ENCODE results near the gene LRRC37A3.
"Not testable (repeated sequence)": the region's sequence is repeated elsewhere in the genome, so short reads cannot be mapped to it uniquely, and the experiment has no call there.

LRRC37A3 gene

DNA sequence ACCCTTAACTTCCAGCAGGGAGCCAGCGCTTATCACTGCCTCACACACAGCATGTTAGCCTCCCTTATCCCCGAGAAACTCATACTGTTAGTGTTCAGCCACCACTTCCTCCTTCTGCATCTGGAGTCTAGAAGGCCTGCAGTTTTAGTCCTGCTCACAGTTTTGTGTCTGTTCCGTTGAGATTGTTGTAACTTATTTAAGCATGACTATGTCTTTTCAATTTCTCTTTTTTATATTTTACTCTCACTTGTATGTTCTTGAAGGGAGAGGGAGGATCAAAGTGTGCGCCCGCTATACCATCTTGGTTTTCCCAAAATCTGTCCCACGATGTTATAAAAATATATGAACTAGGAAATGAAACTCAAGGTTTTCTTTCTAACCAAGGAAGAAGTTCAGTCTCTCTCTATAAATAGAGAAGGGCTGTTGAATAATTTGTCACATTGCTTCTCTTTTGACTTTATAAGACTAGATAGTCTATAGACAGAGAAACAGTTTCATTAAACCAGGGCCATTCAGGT lies 3.8 kb upstream of the LRRC37A3 start:
- not testable (repeated sequence) for H3K36me3 ChIP-seq (ENCODE audit: insufficient read depth, low read length); H3K27me3 ChIP-seq (ENCODE audit: control insufficient read depth, insufficient read depth, low read length); H3K4me2 ChIP-seq (ENCODE audit: low read length); H3K9me3 ChIP-seq (replicated peaks; ENCODE audit: low read length); H3K4me1 ChIP-seq (ENCODE audit: control insufficient read depth, insufficient read depth, low read length); H3K4me3 ChIP-seq (ENCODE audit: low read length); H3K9ac ChIP-seq (ENCODE audit: low read depth, low read length)

DNA sequence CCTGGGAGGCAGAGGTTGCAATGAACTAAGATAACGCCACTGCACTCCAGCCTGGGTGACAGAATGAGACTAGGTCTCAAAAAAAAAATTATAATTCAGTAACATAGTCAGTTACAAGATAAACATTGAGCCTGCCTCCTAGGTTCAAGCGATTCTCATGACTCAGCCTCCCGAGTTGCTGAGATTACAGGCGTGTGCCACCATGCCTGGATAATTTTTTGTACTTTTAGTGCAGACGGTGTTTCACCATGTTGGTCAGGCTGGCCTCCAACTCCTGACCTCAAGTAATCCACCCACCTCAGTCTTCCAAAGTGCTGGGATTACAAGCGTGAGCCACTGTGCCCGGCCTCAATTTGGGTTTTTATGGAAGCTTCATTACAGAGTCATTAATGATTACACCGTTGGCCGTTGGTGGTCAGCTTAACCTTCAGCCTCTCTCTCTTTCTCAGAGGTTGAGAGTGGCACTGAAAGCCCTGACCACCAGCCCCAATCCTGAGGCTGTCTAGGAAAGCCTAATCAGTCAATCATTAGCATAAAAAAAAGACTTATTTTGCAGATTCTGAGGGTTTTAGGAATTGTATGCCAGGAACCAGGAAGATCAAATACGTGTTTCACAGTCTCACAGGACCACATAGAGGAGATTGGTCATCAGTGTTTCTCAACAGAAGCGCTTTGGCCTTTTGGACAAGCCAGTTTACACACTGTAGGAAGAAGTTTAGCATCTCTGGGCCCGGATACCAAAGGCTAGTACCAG lies 1.3 kb upstream of the LRRC37A3 start:
- Histone ChIP-seq H3K9me3 (replicated peaks; ENCODE audit: low read length) (no peaks in the 10 kb centered on the region), H3K4me3 (ENCODE audit: low read length) (no peak overlapping the region), H3K27me3 (ENCODE audit: control insufficient read depth, insufficient read depth, low read length) (no peaks in the 10 kb centered on the region), H3K4me1 (ENCODE audit: control insufficient read depth, insufficient read depth, low read length) (peaks cover 5% of the 10 kb centered on the region), H3K9ac (ENCODE audit: low read depth, low read length) (no peak overlapping the region), H3K4me2 (ENCODE audit: low read length) (no peak overlapping the region), H3K36me3 (ENCODE audit: insufficient read depth, low read length) (no peaks in the 10 kb centered on the region)

DNA sequence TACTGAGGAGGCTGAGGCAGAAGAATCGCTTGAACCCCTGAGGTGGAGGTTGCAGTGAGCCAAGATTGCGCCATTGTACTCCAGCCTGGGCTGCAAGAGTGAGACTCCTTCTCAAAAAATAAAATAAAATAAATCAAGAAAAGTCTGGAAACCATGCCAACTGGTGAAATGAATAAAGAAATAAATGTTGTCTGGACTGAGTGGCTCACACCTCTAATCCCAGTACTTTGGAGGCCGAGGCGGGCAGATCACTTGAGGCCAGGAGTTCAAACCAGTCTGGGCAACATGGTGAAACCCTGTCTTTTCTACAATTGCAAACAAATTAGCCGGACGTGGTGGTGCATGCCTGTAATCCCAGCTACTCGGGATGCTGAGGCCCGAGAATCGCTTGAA lies 744 bp upstream of the LRRC37A3 start:
- H3K4me2 ChIP-seq (ENCODE audit: low read length) = peak overlapping the region; percentile 81
- no peaks in the 10 kb centered on the region for H3K27me3 ChIP-seq (ENCODE audit: control insufficient read depth, insufficient read depth, low read length)
- H3K9ac ChIP-seq (ENCODE audit: low read depth, low read length) = peak overlapping the region; percentile 82
- H3K4me1 ChIP-seq (ENCODE audit: control insufficient read depth, insufficient read depth, low read length) = peaks cover 5% of the 10 kb centered on the region
- H3K36me3 ChIP-seq (ENCODE audit: insufficient read depth, low read length) = no peaks in the 10 kb centered on the region
- H3K4me3 ChIP-seq (ENCODE audit: low read length) = peak overlapping the region; percentile 80
- H3K9me3 ChIP-seq (replicated peaks; ENCODE audit: low read length) = no peaks in the 10 kb centered on the region

DNA sequence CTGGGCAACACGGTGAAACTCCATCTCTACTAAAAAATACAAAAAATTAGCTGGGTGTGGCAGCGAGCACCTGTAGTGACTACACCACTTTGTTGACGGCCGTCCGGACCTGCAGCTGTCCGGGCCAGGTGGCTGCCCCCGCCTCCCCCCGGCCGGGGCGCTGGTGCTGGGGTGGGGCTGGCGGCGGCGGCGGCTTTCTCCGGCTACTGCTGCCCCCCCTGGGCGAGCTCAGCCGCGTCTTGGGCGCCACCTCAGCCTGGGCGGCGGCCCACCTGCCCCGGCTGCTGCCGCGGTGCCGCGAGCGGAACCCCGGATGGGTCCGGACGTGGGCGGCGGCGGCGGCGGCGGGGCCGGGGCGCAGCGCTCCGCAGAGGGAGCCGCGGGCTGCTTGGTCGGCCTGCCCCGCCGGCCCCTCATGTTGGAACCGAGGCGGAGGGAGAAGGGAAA lies 413 bp downstream of the LRRC37A3 start:
- H3K9me3 ChIP-seq (replicated peaks; ENCODE audit: low read length); H3K27me3 ChIP-seq (ENCODE audit: control insufficient read depth, insufficient read depth, low read length); H3K4me1 ChIP-seq (ENCODE audit: control insufficient read depth, insufficient read depth, low read length); H3K36me3 ChIP-seq (ENCODE audit: insufficient read depth, low read length): not testable (repeated sequence)
- H3K4me2 ChIP-seq (ENCODE audit: low read length) = peak overlapping the region; percentile 73
- peak overlapping the region; percentile 69 for H3K4me3 ChIP-seq (ENCODE audit: low read length)
- H3K9ac ChIP-seq (ENCODE audit: low read depth, low read length) = peak overlapping the region; percentile 82

DNA sequence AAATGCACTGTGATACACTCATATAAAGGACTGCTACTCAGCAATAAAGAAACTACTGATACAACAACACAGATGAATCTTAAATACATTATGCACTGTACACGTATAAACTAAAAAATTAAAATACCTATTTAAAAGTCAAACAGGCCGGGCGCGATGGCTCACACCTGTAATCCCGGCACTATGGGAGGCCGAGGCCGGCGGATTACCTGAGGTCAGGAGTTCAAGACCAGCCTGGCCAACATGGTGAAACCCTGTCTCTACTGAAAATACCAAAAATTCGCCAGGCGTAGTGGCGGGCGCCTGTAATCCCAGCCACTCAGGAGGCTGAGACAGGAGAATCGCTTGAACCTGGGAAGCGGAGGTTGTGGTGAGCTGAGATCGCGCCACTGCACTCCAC lies 1.7 kb downstream of the LRRC37A3 start:
- not testable (repeated sequence) for H3K27me3 ChIP-seq (ENCODE audit: control insufficient read depth, insufficient read depth, low read length); H3K4me3 ChIP-seq (ENCODE audit: low read length); H3K4me2 ChIP-seq (ENCODE audit: low read length); H3K9ac ChIP-seq (ENCODE audit: low read depth, low read length); H3K4me1 ChIP-seq (ENCODE audit: control insufficient read depth, insufficient read depth, low read length); H3K36me3 ChIP-seq (ENCODE audit: insufficient read depth, low read length); H3K9me3 ChIP-seq (replicated peaks; ENCODE audit: low read length)

DNA sequence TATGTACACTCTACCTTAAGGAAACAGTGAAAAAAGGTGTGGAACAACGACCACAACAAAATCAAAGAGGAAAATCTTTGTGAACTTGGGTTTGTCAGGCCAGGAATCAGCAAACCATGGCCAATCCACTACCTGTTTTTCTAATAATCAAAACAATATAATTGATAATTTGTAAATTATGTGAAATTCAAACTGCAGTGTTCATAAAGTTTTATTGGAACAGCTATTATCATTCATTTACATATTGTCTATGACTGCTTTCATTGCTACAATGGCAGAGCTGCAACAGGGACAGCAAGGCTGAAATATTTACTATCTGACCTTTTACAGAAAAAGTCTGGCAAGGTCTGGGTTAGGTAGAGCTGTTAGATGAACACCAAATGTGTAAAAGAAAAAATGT lies 4.0 kb downstream of the LRRC37A3 start:
- not testable (repeated sequence) for H3K9ac ChIP-seq (ENCODE audit: low read depth, low read length); H3K27me3 ChIP-seq (ENCODE audit: control insufficient read depth, insufficient read depth, low read length); H3K4me3 ChIP-seq (ENCODE audit: low read length); H3K4me1 ChIP-seq (ENCODE audit: control insufficient read depth, insufficient read depth, low read length); H3K36me3 ChIP-seq (ENCODE audit: insufficient read depth, low read length); H3K9me3 ChIP-seq (replicated peaks; ENCODE audit: low read length); H3K4me2 ChIP-seq (ENCODE audit: low read length)

DNA sequence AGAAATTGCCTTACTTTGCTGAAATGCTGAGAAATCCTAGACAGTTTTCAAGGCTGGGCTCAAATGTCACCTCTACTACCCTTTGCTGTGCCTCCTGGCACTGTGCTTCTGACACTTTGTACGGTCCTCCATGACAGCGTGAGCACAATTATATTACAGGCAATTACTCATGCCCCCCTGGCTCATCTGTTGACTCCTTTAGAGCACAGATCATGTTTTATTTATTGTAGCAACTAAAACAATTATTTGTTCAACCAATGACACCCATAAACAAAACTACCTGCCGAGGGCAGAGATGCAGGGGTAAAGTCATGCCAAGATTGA lies 9.1 kb downstream of the LRRC37A3 start:
- H3K9ac ChIP-seq (ENCODE audit: low read depth, low read length); H3K36me3 ChIP-seq (ENCODE audit: insufficient read depth, low read length); H3K9me3 ChIP-seq (replicated peaks; ENCODE audit: low read length); H3K4me1 ChIP-seq (ENCODE audit: control insufficient read depth, insufficient read depth, low read length); H3K4me2 ChIP-seq (ENCODE audit: low read length); H3K27me3 ChIP-seq (ENCODE audit: control insufficient read depth, insufficient read depth, low read length); H3K4me3 ChIP-seq (ENCODE audit: low read length): not testable (repeated sequence)

DNA sequence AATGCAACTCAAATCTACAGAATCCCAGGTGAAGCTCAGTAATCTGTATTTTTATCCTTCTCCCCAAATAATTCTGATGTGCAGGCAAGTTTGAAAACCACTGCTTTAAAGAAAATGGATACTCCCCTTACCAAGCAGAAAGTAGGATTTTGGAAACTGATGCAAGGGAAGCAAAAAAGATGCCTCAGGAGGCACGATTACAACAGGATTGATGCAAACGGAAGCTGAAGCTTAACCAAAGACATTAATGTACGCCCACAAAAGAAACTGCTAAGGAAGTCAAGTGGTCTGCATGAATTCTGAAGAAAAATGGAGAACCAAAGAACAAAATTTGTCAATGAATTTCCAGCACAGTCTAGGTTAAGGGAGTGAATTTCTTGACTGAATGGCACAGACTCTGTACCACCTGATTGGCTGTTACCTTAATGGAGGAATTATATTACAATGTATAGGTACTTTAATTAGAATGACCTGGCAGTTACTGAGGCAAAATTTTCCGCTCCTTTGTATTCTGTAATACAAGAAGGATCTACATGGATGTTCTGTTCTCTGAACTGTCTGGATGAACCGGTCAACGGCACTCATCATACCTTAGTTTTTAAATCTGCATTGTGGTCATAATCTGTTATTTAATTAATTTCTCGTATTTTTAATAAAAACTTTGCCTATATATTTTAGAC lies 9.6 kb downstream of the LRRC37A3 start:
- H3K27me3 ChIP-seq (ENCODE audit: control insufficient read depth, insufficient read depth, low read length); H3K36me3 ChIP-seq (ENCODE audit: insufficient read depth, low read length); H3K4me3 ChIP-seq (ENCODE audit: low read length); H3K4me2 ChIP-seq (ENCODE audit: low read length); H3K4me1 ChIP-seq (ENCODE audit: control insufficient read depth, insufficient read depth, low read length); H3K9me3 ChIP-seq (replicated peaks; ENCODE audit: low read length); H3K9ac ChIP-seq (ENCODE audit: low read depth, low read length): not testable (repeated sequence)

DNA sequence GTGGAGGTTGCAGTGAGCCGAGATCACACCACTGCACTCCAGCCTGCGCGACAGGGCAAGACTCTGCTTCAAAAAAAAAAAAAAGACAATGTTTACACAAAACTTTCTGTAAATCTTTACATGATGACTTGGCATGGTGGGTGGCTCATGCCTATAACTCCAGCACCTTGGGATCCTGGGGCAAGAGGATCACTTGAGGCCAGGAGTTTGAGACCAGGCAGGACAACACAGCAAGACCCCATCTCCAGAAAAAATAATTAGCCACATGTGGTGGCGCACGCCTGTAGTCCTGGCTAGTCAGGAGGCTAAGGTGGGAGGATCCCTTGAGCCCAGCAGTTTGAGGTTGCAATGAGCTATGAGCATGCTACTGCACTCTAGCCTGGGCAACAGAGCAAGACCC lies 15.2 kb downstream of the LRRC37A3 start:
- H3K36me3 ChIP-seq (ENCODE audit: insufficient read depth, low read length); H3K4me1 ChIP-seq (ENCODE audit: control insufficient read depth, insufficient read depth, low read length); H3K4me2 ChIP-seq (ENCODE audit: low read length); H3K27me3 ChIP-seq (ENCODE audit: control insufficient read depth, insufficient read depth, low read length); H3K9ac ChIP-seq (ENCODE audit: low read depth, low read length); H3K9me3 ChIP-seq (replicated peaks; ENCODE audit: low read length); H3K4me3 ChIP-seq (ENCODE audit: low read length): not testable (repeated sequence)

DNA sequence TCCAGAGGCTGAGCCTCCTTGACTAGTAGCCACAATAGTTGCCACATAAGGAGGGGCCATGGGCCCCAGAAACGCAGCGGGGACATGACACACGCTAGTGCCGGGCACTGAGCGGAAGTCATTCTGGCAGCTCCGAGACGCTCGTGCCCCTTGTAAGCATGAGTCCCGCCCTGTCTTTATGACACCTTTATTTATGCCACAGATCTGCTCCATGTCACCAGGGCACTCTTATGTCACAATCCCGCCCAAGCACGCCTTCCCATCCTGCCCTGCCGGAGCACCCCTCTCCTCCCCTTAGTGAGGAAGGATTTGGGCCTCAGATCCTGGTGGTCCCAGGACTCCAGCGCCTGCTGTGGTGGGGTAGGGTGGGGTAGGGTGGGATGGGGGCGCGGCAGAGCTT lies 22.1 kb downstream of the LRRC37A3 start:
- not testable (repeated sequence) for H3K4me1 ChIP-seq (ENCODE audit: control insufficient read depth, insufficient read depth, low read length); H3K9me3 ChIP-seq (replicated peaks; ENCODE audit: low read length); H3K36me3 ChIP-seq (ENCODE audit: insufficient read depth, low read length); H3K4me2 ChIP-seq (ENCODE audit: low read length); H3K4me3 ChIP-seq (ENCODE audit: low read length); H3K27me3 ChIP-seq (ENCODE audit: control insufficient read depth, insufficient read depth, low read length); H3K9ac ChIP-seq (ENCODE audit: low read depth, low read length)

DNA sequence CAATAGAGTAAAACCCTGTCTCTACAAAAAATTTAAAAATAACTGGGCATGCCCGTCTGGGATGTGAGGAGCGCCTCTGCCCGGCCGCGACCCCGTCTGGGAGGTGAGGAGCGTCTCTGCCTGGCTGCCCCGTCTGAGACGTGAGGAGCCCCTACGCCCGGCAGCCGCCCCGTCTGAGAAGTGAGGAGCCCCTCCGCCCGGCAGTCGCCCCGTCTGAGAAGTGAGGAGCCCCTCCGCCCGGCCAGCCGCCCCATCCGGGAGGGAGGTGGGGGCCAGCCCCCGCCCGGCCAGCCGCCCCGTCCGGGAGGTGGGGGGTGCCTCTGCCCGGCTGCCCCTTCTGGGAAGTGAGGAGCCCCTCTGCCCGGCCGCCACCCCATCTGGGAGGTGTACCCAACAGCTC lies 45.1 kb downstream of the LRRC37A3 start:
- not testable (repeated sequence) for H3K4me3 ChIP-seq (ENCODE audit: low read length); H3K36me3 ChIP-seq (ENCODE audit: insufficient read depth, low read length); H3K4me1 ChIP-seq (ENCODE audit: control insufficient read depth, insufficient read depth, low read length); H3K9me3 ChIP-seq (replicated peaks; ENCODE audit: low read length); H3K4me2 ChIP-seq (ENCODE audit: low read length); H3K9ac ChIP-seq (ENCODE audit: low read depth, low read length); H3K27me3 ChIP-seq (ENCODE audit: control insufficient read depth, insufficient read depth, low read length)

Data from skeletal muscle satellite cell (primary cell).